SIG-M5 (cell line): ENCODE measurements around the gene KCNE5.
"Not testable (repeated sequence)": the region's sequence is repeated elsewhere in the genome, so short reads cannot be mapped to it uniquely, and the experiment has no call there.

ENCODE experiments used
- DNase-seq: peaks from one replicate; lab custom pipeline; 2025; lab: John Stamatoyannopoulos, UW

The KCNE5 gene

GRCh38 chrX:109624641-109625616 lies at the start of gene KCNE5:
Gene KCNE5 (minus strand): TSS chrX:109625172. CDS start chrX:109625020, 152 bp downstream.
- DNase-seq = no peak

- no peak for DNase-seq
These were observed 47.3 kb upstream of the KCNE5 start for GRCh38 chrX:109672239-109672638.

- not testable (repeated sequence) for DNase-seq
These were observed 46.2 kb upstream of the KCNE5 start for GRCh38 chrX:109671170-109671569.

GRCh38 chrX:109667986-109668385 lies 43.0 kb upstream of the KCNE5 start:
- DNase-seq = no peak

- DNase-seq = no peak
These were observed 35.6 kb upstream of the KCNE5 start for GRCh38 chrX:109660435-109661143.

- DNase-seq = no peak
These were observed 33.4 kb upstream of the KCNE5 start for GRCh38 chrX:109658391-109658790.

- DNase-seq = not testable (repeated sequence)
These were observed 32.4 kb upstream of the KCNE5 start for GRCh38 chrX:109657364-109657763.

GRCh38 chrX:109656774-109657173 lies 31.8 kb upstream of the KCNE5 start:
- DNase-seq = no peak

- no peak for DNase-seq
These were observed 30.7 kb upstream of the KCNE5 start for GRCh38 chrX:109655502-109656201.

GRCh38 chrX:109654516-109655109 lies 29.6 kb upstream of the KCNE5 start:
- no peak for DNase-seq

GRCh38 chrX:109644671-109645070 lies 19.7 kb upstream of the KCNE5 start:
- not testable (repeated sequence) for DNase-seq

GRCh38 chrX:109643687-109644086 lies 18.7 kb upstream of the KCNE5 start:
- DNase-seq = no peak

GRCh38 chrX:109638158-109638557 lies 13.2 kb upstream of the KCNE5 start:
- DNase-seq = no peak

GRCh38 chrX:109637477-109637876 lies 12.5 kb upstream of the KCNE5 start:
- not testable (repeated sequence) for DNase-seq

- DNase-seq = no peak
These were observed 10.2 kb upstream of the KCNE5 start for GRCh38 chrX:109635146-109635545.

GRCh38 chrX:109632906-109633504 lies 8.0 kb upstream of the KCNE5 start:
- no peak for DNase-seq

- DNase-seq = no peak
These were observed 4.3 kb upstream of the KCNE5 start for GRCh38 chrX:109629310-109629709.

GRCh38 chrX:109626637-109627036 lies 1.7 kb upstream of the KCNE5 start:
- DNase-seq = no peak

- DNase-seq = no peak
These were observed 975 bp downstream of the KCNE5 start for GRCh38 chrX:109623997-109624396.

- DNase-seq = no peak
These were observed 2.7 kb downstream of the KCNE5 start for GRCh38 chrX:109622270-109622669.

- DNase-seq = peak; percentile 58
These were observed 5.2 kb downstream of the KCNE5 start for GRCh38 chrX:109619771-109620170.

- no peak for DNase-seq
These were observed 10.0 kb downstream of the KCNE5 start for GRCh38 chrX:109614951-109615350.
